Upper lobe of left lung (tissue), 4 donors: ENCODE measurements around the gene C17orf75.

Experiments used
- EP300 ChIP-seq, 4 donors: sonication (generic); formaldehyde crosslinking; IDR thresholded peaks; one replicate each; pipeline ENCODE4 v1.5.1; 2017; ENCODE audit warnings: antibody characterized with exemption in 4 of 4, control low read depth in 2 of 4
- POLR2A ChIP-seq, 4 donors: fragments of 450-650 bp; IDR thresholded peaks; one replicate each; pipeline ENCODE4 v1.5.1; 2016 to 2017; ENCODE audit warnings: antibody characterized with exemption in 4 of 4, mild to moderate bottlenecking in 2 of 4
- TF ChIP-seq, protein P1 (sequence below), 6 experiments: fragments of 450-650 bp in 4 of 6; fragments of 200-600 bp in 2 of 6; sonication (generic) in 2 of 6; IDR thresholded peaks; one replicate each; pipeline ENCODE4 v1.5.1; 2016 to 2019; ENCODE audit warnings: antibody characterized with exemption in 6 of 6

DNA sequence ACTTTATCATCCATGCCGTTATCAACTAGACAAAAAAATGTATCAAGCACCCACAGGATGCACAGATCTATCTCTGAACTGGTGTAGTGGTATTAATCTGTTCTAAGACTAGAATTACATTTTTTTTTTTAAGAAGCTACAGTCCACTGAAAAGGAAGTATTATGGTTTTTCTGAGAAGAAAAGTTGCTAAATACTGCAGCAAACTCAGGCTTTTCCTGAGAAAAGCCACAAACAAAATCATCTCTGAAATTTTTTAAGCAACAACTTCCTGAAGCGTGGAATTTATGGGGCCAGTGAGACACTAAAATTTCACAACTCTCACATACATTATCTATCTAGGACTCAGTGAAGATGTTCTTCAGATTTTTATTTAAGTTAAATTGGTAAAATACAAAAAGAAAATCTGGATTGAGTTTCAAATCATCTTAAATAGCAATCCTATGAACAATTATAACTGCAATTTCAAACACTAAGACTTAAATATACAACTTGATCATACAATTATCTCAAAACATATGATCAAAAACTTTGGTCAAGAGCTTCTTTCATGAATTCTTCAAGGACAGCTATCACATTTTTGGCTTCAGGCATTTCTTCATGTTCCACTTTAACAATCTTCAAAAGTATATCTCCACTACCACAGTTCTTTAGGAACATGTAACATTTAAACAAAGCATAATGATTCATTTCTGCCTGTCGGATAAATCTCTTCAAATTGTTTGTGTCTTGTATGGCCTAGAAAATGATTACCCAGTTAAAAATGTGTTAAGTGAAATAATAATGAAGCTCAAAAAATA, 10.5 kb downstream of the C17orf75 start:
- TF ChIP-seq POLR2A (IDR thresholded peaks at IDR 0.05) (no peak), EP300 (IDR thresholded peaks at IDR 0.05) (no peak)
- TF ChIP-seq, protein P1, sequence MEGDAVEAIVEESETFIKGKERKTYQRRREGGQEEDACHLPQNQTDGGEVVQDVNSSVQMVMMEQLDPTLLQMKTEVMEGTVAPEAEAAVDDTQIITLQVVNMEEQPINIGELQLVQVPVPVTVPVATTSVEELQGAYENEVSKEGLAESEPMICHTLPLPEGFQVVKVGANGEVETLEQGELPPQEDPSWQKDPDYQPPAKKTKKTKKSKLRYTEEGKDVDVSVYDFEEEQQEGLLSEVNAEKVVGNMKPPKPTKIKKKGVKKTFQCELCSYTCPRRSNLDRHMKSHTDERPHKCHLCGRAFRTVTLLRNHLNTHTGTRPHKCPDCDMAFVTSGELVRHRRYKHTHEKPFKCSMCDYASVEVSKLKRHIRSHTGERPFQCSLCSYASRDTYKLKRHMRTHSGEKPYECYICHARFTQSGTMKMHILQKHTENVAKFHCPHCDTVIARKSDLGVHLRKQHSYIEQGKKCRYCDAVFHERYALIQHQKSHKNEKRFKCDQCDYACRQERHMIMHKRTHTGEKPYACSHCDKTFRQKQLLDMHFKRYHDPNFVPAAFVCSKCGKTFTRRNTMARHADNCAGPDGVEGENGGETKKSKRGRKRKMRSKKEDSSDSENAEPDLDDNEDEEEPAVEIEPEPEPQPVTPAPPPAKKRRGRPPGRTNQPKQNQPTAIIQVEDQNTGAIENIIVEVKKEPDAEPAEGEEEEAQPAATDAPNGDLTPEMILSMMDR (IDR thresholded peaks at IDR 0.05) = no peak
